ENCODE data around the gene BANK1. TPM values are rescaled to one million over a fixed set of nuclear protein-coding genes. Genes with fewer than 3 reads are reported as not detected.

The BANK1 gene
- total RNA-seq, 2 experiments from 2014 or later: 0.20 to 0.22 TPM

GRCh38 chr4:101910786-101911373, 120.3 kb downstream of the BANK1 start:
- intact Hi-C loops (cut with DNase I, micrococcal nuclease): no loop called here
- no peak overlapping the region for H3K4me3 ChIP-seq (ENCODE audit: low read length)
- no peak overlapping the region for H3K27ac ChIP-seq (ENCODE audit: low read depth in 1 of 2, low read length in 2 of 2)
- CTCF ChIA-PET: no interaction called here
- Mint-ChIP-seq H3K36me3 (ENCODE audit: low read depth) (no peaks in the 10 kb centered on the region), H3K27me3 (no peaks in the 10 kb centered on the region), H3K4me1 (ENCODE audit: low read depth) (no peaks in the 10 kb centered on the region), H3K9me3 (peaks cover 4% of the 10 kb centered on the region), H3K4me3 (no peak overlapping the region), H3K27ac (no peak overlapping the region)
- H3K27me3 ChIP-seq (ENCODE audit: control insufficient read depth in 1 of 2, insufficient read depth in 2 of 2, low read length in 2 of 2): no peaks in the 10 kb centered on the region
- POLR2A ChIA-PET: no interaction called here
- H3K9me3 ChIP-seq (ENCODE audit: control insufficient read depth in 1 of 2, insufficient read depth in 1 of 2, low read length in 2 of 2): no peaks in the 10 kb centered on the region
- no peak for TF ChIP-seq CTCF (IDR thresholded peaks at IDR 0.05)
- H3K4me1 ChIP-seq (ENCODE audit: insufficient read depth, low read length): no peaks in the 10 kb centered on the region
- H3K36me3 ChIP-seq (ENCODE audit: insufficient read depth, low read length): no peaks in the 10 kb centered on the region
- no peak for ATAC-seq (ENCODE audit: poor library complexity)
- DNase-seq: no peak

DNA sequence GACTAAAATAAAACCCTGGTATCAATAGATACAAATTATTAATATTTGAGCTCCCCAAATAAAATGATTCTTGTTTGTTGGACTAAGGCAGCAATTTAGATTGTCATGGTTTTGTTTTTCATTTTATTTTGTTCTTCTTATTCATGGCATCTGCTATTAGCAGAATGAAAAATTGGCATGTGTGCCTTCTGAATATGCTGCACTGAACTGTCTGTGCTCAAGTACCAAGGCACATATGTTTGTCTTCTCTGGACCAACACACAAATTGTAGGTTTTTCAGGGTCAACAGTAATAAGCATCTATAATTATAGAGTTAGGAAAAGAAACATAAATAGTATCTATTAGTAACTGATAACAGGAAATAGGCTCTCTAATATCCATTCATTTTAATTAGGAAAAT, 121.1 kb downstream of the BANK1 start:
- Histone ChIP-seq H3K4me3 (ENCODE audit: low read length) (no peak overlapping the region), H3K27ac (ENCODE audit: low read depth in 1 of 2, low read length in 2 of 2) (no peak overlapping the region), H3K4me1 (ENCODE audit: insufficient read depth, low read length) (no peaks in the 10 kb centered on the region), H3K36me3 (ENCODE audit: insufficient read depth, low read length) (no peaks in the 10 kb centered on the region), H3K9me3 (ENCODE audit: control insufficient read depth in 1 of 2, insufficient read depth in 1 of 2, low read length in 2 of 2) (no peaks in the 10 kb centered on the region), H3K27me3 (ENCODE audit: control insufficient read depth in 1 of 2, insufficient read depth in 2 of 2, low read length in 2 of 2) (no peaks in the 10 kb centered on the region)
- ChIA-PET POLR2A (no interaction called here), CTCF (no interaction called here)
- TF ChIP-seq CTCF (IDR thresholded peaks at IDR 0.05): no peak
- intact Hi-C loops (cut with DNase I, micrococcal nuclease): no loop called here
- no peak for ATAC-seq (ENCODE audit: poor library complexity)
- H3K4me3 Mint-ChIP-seq: no peak overlapping the region
- H3K36me3 Mint-ChIP-seq (ENCODE audit: low read depth): no peaks in the 10 kb centered on the region
- peaks cover 4% of the 10 kb centered on the region for H3K9me3 Mint-ChIP-seq
- no peak overlapping the region for H3K27ac Mint-ChIP-seq
- no peak for DNase-seq
- H3K4me1 Mint-ChIP-seq (ENCODE audit: low read depth): no peaks in the 10 kb centered on the region
- no peaks in the 10 kb centered on the region for H3K27me3 Mint-ChIP-seq

GRCh38 chr4:101914761-101915160, 124.2 kb downstream of the BANK1 start:
- Histone ChIP-seq H3K4me1 (ENCODE audit: insufficient read depth, low read length) (no peaks in the 10 kb centered on the region), H3K27ac (ENCODE audit: low read depth in 1 of 2, low read length in 2 of 2) (no peak overlapping the region), H3K27me3 (ENCODE audit: control insufficient read depth in 1 of 2, insufficient read depth in 2 of 2, low read length in 2 of 2) (no peaks in the 10 kb centered on the region), H3K4me3 (ENCODE audit: low read length) (no peak overlapping the region), H3K36me3 (ENCODE audit: insufficient read depth, low read length) (no peaks in the 10 kb centered on the region), H3K9me3 (ENCODE audit: control insufficient read depth in 1 of 2, insufficient read depth in 1 of 2, low read length in 2 of 2) (no peaks in the 10 kb centered on the region)
- no peak overlapping the region for H3K27ac Mint-ChIP-seq
- H3K9me3 Mint-ChIP-seq: peaks cover 4% of the 10 kb centered on the region
- H3K4me1 Mint-ChIP-seq (ENCODE audit: low read depth): no peaks in the 10 kb centered on the region
- ChIA-PET CTCF (no interaction called here), POLR2A (no interaction called here)
- intact Hi-C loops (cut with DNase I, micrococcal nuclease): no loop called here
- TF ChIP-seq CTCF (IDR thresholded peaks at IDR 0.05): no peak
- ATAC-seq (ENCODE audit: poor library complexity) (no peak), DNase-seq (no peak)
- no peaks in the 10 kb centered on the region for H3K27me3 Mint-ChIP-seq
- H3K4me3 Mint-ChIP-seq: no peak overlapping the region
- no peaks in the 10 kb centered on the region for H3K36me3 Mint-ChIP-seq (ENCODE audit: low read depth)

Data from CD4-positive, alpha-beta T cell (primary cell).